B cell (primary cell): ENCODE measurements around the gene ATP2B3. TPM values are rescaled to one million over a fixed set of nuclear protein-coding genes. Genes with fewer than 3 reads are reported as not detected.

Source experiments
- ATAC-seq: fragments of 200-7000 bp; cut with Tn5 transposase; one replicate; pipeline ENCODE4 v1.10.0; 2021; ENCODE audit warnings: low read depth, mild to moderate bottlenecking, moderate number of reproducible peaks, moderate library complexity
- CTCF ChIA-PET: fragments of 350-600 bp; sonication (Branson Sonifier 250); formaldehyde crosslinking; loops from one replicate; lab custom pipeline; 2021; ENCODE audit warnings: antibody characterized with exemption, inconsistent platforms; lab: Charles Lee
- POLR2A ChIA-PET: fragments of 350-600 bp; sonication (Branson Sonifier 250); formaldehyde crosslinking; loops from one replicate; lab custom pipeline; 2021; ENCODE audit warnings: antibody characterized with exemption; lab: Charles Lee
- DNase-seq: peaks from one replicate; pipeline ENCODE4 v3.0.0; 2013
- H2AFZ ChIP-seq: 2 replicates; pipeline ENCODE4 v1.6.1; 2012; ENCODE audit warnings: mild to moderate bottlenecking, low read depth, low read length; ENCODE audit not compliant: insufficient read depth, poor library complexity, severe bottlenecking
- H3K27ac ChIP-seq, 2 donors: 1 replicate in 1 of 2; 2 replicates in 1 of 2; pipeline ENCODE4 v1.5.1; 2012 to 2013; ENCODE audit warnings: low read length in 2 of 2, mild to moderate bottlenecking in 2 of 2, moderate library complexity in 1 of 2
- H3K27me3 ChIP-seq, 4 experiments: fragments of 200-600 bp in 1 of 4; sonication (generic) in 1 of 4; replicated peaks in 1 of 4; 1 replicate in 2 of 4; 2 replicates in 2 of 4; pipeline versions ENCODE4 v1.6.1 to v1.7.0; 2013 to 2016; ENCODE audit warnings: low read length in 3 of 4, mild to moderate bottlenecking in 2 of 4, mixed read lengths in 1 of 4, moderate library complexity in 1 of 4; ENCODE audit not compliant: insufficient read depth in 4 of 4, control insufficient read depth in 3 of 4; ENCODE audit errors: control extremely low read depth in 1 of 4
- H3K36me3 ChIP-seq, 2 experiments: replicated peaks in 1 of 2; 1 replicate in 1 of 2; 2 replicates in 1 of 2; pipeline versions ENCODE4 v1.6.1 to v1.7.1; 2013; ENCODE audit warnings: low read length in 1 of 2; ENCODE audit not compliant: insufficient read depth in 2 of 2, control insufficient read depth in 1 of 2; ENCODE audit errors: control extremely low read depth in 1 of 2, extremely low read depth in 1 of 2
- H3K4me1 ChIP-seq, 2 donors: fragments of 200-600 bp in 1 of 2; sonication (generic) in 1 of 2; 1 replicate in 1 of 2; 2 replicates in 1 of 2; pipeline versions ENCODE4 v1.5.1 to v1.6.1; 2013 to 2017; ENCODE audit warnings: low read length in 2 of 2; ENCODE audit not compliant: control insufficient read depth in 2 of 2, insufficient read depth in 2 of 2
- H3K4me2 ChIP-seq: replicated peaks from 2 replicates; pipeline ENCODE3; 2012; ENCODE audit warnings: mild to moderate bottlenecking, low read depth, low read length; ENCODE audit not compliant: poor library complexity, severe bottlenecking
- H3K4me3 ChIP-seq, 5 experiments: fragments of 200-600 bp in 1 of 5; sonication (generic) in 1 of 5; 1 replicate in 3 of 5; 2 replicates in 2 of 5; pipeline versions ENCODE4 v1.5.1 to v1.7.0; 2011 to 2016; ENCODE audit warnings: low read length in 4 of 5, mild to moderate bottlenecking in 4 of 5, low read depth in 2 of 5, control low read depth in 1 of 5, moderate library complexity in 1 of 5; ENCODE audit not compliant: insufficient read depth in 1 of 5; ENCODE audit errors: control extremely low read depth in 1 of 5, extremely low read depth in 1 of 5
- H3K79me2 ChIP-seq: fragments of 200-600 bp; sonication (generic); one replicate; pipeline ENCODE4 v1.6.0; 2016; ENCODE audit warnings: low read length; ENCODE audit not compliant: control insufficient read depth, insufficient read depth
- H3K9ac ChIP-seq: fragments of 200-600 bp; sonication (generic); 2 replicates; pipeline ENCODE4 v1.6.1; 2017; ENCODE audit warnings: mild to moderate bottlenecking, low read length, moderate library complexity
- H3K9me3 ChIP-seq, 3 donors: one replicate each; pipeline versions ENCODE4 v1.6.1 to v1.7.1; 2013; ENCODE audit warnings: low read length in 2 of 3; ENCODE audit not compliant: control insufficient read depth in 2 of 3, insufficient read depth in 1 of 3; ENCODE audit errors: control extremely low read depth in 1 of 3
- H4K20me1 ChIP-seq: 2 replicates; pipeline ENCODE4 v1.6.0; 2012; ENCODE audit warnings: mild to moderate bottlenecking, low read length; ENCODE audit not compliant: insufficient read depth, control insufficient read depth, poor library complexity, severe bottlenecking
- H3K27ac Mint-ChIP-seq: one replicate; pipeline ENCODE4 v1.8.0; 2021; ENCODE audit warnings: mixed read lengths
- H3K27me3 Mint-ChIP-seq: one replicate; pipeline ENCODE4 v1.8.0; 2021; ENCODE audit warnings: mixed read lengths
- H3K4me1 Mint-ChIP-seq: one replicate; pipeline ENCODE4 v1.8.0; 2021; ENCODE audit warnings: mixed read lengths
- H3K4me3 Mint-ChIP-seq: one replicate; pipeline ENCODE4 v1.8.0; 2021; ENCODE audit warnings: mixed read lengths
- H3K9me3 Mint-ChIP-seq: one replicate; pipeline ENCODE4 v1.8.0; 2022; ENCODE audit warnings: mixed read lengths; ENCODE audit not compliant: insufficient read depth
- EZH2 ChIP-seq: IDR thresholded peaks from 2 replicates; pipeline ENCODE4 v1.6.1; 2012; ENCODE audit warnings: borderline replicate concordance, low read depth, mild to moderate bottlenecking, moderate library complexity, low read length; ENCODE audit not compliant: insufficient read depth, poor library complexity, severe bottlenecking
- WGBS: methylation state at CpG from one replicate; pipeline ENCODE4 v1.1.5; 2013; ENCODE audit warnings: missing lambda C conversion rate; ENCODE audit not compliant: insufficient coverage; 5-methylcytosine and 5-hydroxymethylcytosine counted together
- intact Hi-C: fragments of 100-400 bp; cut with micrococcal nuclease; formaldehyde crosslinking; loops from one replicate; pipeline ENCODE4 v1.10.0; 2022
- polyA plus RNA-seq: library from polyadenylated mRNA; depleted of rRNA; stranded (reverse); fragments of >200 nt; gene quantifications from 2 replicates; pipeline ENCODE4 v1.2.3, GENCODE V29; 2012
- total RNA-seq, 2 donors: library from RNA; stranded (reverse); fragments of 120-200 nt in 1 of 2; gene quantifications; 1 replicate in 1 of 2; 2 replicates in 1 of 2; pipeline versions ENCODE4 v1.2.3 to v1.2.4, GENCODE V29; 2013 to 2022
- TF ChIP-seq, protein P1 (sequence below): fragments of 200-600 bp; IDR thresholded peaks from one replicate; pipeline ENCODE4 v1.8.0; 2022; ENCODE audit warnings: antibody characterized with exemption, mild to moderate bottlenecking

Gene ATP2B3
- total and polyA plus RNA-seq, 2 donors (not counting 1 experiment from before 2014, with no cell fraction given), result not detected

DNA sequence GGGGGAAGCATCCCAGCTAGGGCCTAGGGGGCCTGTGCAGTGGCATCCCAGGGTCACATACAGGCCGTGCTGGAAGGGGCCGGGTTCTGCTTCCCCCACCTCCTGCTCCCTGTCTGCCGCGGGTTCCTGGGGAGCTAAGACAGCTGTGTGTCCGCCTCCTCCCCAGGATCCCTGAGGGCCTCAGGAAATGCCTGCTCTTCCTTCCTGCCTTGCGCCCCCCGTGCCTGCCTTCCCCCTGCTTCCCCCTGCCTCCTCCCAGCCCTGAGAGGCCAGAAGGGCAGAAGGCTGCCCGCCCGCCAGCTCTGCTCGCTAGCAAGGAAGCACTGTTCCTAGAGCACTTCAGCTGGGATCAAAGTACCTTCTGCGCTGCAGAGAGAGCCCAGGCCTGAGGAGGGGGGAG lies 25.5 kb upstream of the ATP2B3 start:
- no peaks in the 10 kb centered on the region for H3K4me1 ChIP-seq
- H3K79me2 ChIP-seq, result no peaks in the 10 kb centered on the region
- no peaks in the 10 kb centered on the region for H3K4me1 Mint-ChIP-seq
- no peak overlapping the region for H3K9ac ChIP-seq
- H3K4me2 ChIP-seq, result no peak overlapping the region
- TF ChIP-seq EZH2, result no peak
- TF ChIP-seq, protein P1, sequence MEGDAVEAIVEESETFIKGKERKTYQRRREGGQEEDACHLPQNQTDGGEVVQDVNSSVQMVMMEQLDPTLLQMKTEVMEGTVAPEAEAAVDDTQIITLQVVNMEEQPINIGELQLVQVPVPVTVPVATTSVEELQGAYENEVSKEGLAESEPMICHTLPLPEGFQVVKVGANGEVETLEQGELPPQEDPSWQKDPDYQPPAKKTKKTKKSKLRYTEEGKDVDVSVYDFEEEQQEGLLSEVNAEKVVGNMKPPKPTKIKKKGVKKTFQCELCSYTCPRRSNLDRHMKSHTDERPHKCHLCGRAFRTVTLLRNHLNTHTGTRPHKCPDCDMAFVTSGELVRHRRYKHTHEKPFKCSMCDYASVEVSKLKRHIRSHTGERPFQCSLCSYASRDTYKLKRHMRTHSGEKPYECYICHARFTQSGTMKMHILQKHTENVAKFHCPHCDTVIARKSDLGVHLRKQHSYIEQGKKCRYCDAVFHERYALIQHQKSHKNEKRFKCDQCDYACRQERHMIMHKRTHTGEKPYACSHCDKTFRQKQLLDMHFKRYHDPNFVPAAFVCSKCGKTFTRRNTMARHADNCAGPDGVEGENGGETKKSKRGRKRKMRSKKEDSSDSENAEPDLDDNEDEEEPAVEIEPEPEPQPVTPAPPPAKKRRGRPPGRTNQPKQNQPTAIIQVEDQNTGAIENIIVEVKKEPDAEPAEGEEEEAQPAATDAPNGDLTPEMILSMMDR, result no peak
- H3K9me3 Mint-ChIP-seq, result no peaks in the 10 kb centered on the region
- no peak overlapping the region for H3K27ac Mint-ChIP-seq
- no peaks in the 10 kb centered on the region for H3K27me3 Mint-ChIP-seq
- H3K4me3 ChIP-seq, result no peak overlapping the region
- ATAC-seq (no peak), DNase-seq (no peak)
- H3K27me3 ChIP-seq, result peaks cover 0 to 11% (median 3%) of the 10 kb centered on the region in 4 experiments
- H3K4me3 Mint-ChIP-seq, result no peak overlapping the region
- no peak overlapping the region for H2AFZ ChIP-seq
- no peaks in the 10 kb centered on the region for H3K36me3 ChIP-seq
- no peaks in the 10 kb centered on the region for H3K9me3 ChIP-seq
- POLR2A ChIA-PET, result no interaction called here
- H4K20me1 ChIP-seq, result no peaks in the 10 kb centered on the region
- CTCF ChIA-PET, result no interaction called here
- no peak overlapping the region for H3K27ac ChIP-seq
- 8% methylated on average over 7 of the region's 11 CpGs for WGBS
- intact Hi-C loops, result no loop called here

GRCh38 chrX:153492543-153492942 lies 24.9 kb upstream of the ATP2B3 start:
- Histone ChIP-seq H3K9ac (no peak overlapping the region), H3K4me1 (no peaks in the 10 kb centered on the region), H4K20me1 (no peaks in the 10 kb centered on the region), H2AFZ (no peak overlapping the region), H3K79me2 (no peaks in the 10 kb centered on the region), H3K27me3 (peaks cover 0 to 11% (median 3%) of the 10 kb centered on the region in 4 experiments), H3K9me3 (no peaks in the 10 kb centered on the region), H3K4me3 (no peak overlapping the region), H3K4me2 (no peak overlapping the region), H3K27ac (no peak overlapping the region), H3K36me3 (no peaks in the 10 kb centered on the region)
- intact Hi-C loops, result no loop called here
- H3K4me1 Mint-ChIP-seq, result no peaks in the 10 kb centered on the region
- no peak for TF ChIP-seq EZH2
- TF ChIP-seq, protein P1, result no peak
- no peak overlapping the region for H3K4me3 Mint-ChIP-seq
- ATAC-seq (no peak), DNase-seq (no peak)
- ChIA-PET CTCF (no interaction called here), POLR2A (no interaction called here)
- no peak overlapping the region for H3K27ac Mint-ChIP-seq
- 85% methylated on average over 8 of the region's 12 CpGs for WGBS
- no peaks in the 10 kb centered on the region for H3K27me3 Mint-ChIP-seq
- no peaks in the 10 kb centered on the region for H3K9me3 Mint-ChIP-seq
